HG03135 (cell line): ENCODE results near the gene KLHDC9.

ENCODE experiments used
- ATAC-seq: cut with Tn5 transposase; IDR thresholded peaks from one replicate; pipeline ENCODE4 v1.9.1; 2021; ENCODE audit warnings: mild to moderate bottlenecking, moderate library complexity; ENCODE audit not compliant: unreplicated experiment

Gene KLHDC9

DNA sequence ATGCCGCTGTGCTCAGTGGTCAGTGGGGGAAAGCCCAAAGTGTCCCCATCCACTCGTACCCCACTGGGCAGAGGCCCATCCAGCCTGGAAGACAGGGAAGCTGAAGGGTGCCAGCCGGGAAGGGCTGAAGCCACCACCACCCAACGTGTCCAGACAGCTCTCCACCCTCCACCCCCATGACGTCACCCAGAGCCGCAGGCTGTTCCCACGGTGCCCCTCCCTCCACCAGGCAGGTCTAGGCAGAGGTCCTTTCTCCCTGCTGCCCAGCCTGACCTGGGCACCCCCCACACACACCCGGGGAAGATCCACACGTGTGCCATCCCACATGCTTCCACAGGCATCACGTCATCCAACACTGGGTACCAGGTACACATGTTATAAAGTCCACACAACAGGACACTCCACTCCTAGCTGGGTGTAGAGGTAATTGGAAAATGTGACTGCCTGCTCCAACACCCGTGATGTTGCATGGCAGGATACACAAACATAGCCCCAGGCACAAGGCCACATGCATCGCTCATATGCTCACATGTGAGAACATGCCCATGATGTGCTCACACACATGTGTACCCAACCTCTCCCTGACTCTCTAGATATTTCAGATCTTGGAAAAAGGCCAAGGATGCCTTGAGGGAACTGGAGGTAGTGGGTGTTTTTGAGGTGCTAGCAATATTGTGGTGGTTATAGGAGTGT, 23.3 kb upstream of the KLHDC9 start:
- no peak for ATAC-seq

GRCh38 chr1:161076410-161076809, 21.8 kb upstream of the KLHDC9 start:
- ATAC-seq = no peak

GRCh38 chr1:161077426-161077825, 20.7 kb upstream of the KLHDC9 start:
- no peak for ATAC-seq

- no peak for ATAC-seq
These were observed 18.6 kb upstream of the KLHDC9 start for GRCh38 chr1:161079436-161080110.

- ATAC-seq = no peak
These were observed 17.4 kb upstream of the KLHDC9 start for GRCh38 chr1:161080441-161081405.

DNA sequence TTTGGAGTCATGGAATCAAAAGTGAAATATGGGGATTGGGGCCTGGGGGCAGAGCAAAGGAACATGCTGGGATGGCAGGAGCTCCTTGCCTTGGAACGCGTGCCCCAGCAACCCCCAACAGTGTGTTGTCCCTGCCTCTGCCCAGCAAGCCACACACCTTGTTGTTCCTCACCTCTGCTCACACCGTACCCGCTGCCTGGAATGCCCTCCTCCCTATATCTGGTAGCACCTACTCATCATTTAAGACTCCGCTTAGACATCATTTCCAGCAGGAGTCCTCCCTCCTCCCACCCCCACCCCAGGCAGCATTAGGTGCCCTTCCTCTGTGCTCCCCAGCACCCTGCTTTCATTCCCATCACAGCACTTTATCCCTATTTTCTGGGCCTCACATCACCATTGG, 16.6 kb upstream of the KLHDC9 start:
- no peak for ATAC-seq

DNA sequence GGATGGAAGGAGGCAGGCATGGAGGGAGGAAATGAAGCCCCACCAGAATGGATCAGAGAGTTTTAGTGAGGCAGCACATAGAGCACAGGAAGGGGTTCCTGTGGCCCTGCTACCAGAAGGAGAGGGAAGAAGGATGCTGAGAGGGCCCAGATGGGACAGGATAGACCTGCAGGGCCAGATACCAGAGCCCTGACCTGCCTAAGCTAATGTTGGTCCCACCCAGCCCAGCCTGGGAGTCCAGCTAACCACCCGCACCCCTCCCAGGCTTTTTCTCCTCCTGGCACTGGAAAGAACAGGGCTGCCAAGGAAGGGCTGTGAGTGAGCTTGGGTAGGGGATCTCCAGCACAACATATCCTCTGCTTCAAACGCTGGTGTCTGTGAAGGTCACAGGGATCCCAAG, 15.7 kb upstream of the KLHDC9 start:
- ATAC-seq = no peak

DNA sequence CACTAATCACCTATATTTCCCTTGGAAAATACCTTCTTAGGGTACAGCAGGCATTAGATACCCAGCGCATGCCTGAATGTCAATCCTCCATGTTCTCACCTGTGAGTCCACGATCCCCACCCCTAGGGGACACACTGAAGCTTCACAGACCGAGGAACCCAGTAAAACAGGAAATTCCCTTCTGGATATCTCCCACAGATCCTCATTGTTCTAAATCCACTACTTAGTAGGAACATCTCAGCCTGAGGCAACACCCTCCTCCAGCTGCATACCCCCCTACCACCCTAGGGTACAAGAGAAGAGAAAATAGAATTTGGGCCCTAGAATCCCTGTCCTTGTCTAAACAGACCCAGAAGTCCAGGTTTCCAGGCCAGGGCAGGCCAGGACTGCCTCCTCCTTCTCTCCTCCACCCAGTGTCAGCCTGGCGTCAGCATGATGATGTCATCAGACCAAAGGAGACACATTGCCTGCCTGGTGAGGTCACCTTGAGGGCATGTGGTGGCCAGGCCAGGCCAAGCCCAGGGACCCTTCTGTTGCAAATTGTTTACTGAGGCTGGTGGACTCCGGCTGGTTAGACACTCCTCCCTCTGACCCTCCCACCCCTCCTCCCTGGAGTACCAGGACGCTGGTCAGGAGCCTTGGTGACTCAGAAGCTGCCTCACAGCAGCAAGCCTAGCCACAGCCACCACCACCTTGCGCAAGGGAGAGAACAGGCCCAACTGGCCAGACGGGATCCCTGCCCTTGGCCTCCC, 15.0 kb upstream of the KLHDC9 start:
- ATAC-seq = no peak

- no peak for ATAC-seq
These were observed 14.2 kb upstream of the KLHDC9 start for GRCh38 chr1:161083748-161084596.

DNA sequence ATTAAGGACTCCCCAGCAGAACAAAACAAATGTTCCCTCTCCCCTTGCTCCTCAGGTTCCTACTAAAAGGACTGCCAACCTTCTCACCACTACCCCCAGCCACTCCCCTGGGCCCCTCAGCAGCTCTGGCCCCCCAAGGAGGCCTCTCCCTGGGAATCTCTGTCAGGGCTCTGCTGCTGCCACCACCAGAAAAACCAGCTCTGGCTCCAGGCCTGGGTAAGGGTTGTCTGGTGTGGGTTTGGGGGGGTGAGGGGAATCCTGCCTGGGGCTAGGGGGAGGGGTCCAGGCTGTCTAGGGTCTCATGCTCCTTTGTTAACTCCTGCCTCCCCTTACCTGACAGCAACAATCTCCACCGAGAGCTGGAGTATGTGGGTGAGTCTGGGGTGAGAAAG, 13.6 kb upstream of the KLHDC9 start:
- ATAC-seq = no peak

DNA sequence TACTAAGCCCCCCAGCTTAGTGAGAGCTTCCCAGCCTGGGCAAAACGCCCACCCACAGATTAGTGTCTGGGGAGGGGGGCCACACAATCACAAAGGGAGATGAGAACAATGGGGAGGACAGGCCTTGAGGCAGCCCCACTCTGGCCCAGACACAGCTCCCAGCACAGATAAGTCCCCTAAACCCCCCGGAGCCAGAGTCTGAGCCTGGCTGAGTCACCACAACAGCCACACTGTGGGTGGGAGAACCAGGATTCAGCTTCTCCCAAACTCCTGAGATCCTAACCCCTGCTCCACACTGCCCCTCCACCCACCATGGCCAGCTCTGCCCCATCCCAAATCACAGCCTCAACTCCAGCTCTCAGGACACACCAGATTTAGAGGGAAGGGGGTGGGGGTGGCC, 13.0 kb upstream of the KLHDC9 start:
- ATAC-seq = no peak

DNA sequence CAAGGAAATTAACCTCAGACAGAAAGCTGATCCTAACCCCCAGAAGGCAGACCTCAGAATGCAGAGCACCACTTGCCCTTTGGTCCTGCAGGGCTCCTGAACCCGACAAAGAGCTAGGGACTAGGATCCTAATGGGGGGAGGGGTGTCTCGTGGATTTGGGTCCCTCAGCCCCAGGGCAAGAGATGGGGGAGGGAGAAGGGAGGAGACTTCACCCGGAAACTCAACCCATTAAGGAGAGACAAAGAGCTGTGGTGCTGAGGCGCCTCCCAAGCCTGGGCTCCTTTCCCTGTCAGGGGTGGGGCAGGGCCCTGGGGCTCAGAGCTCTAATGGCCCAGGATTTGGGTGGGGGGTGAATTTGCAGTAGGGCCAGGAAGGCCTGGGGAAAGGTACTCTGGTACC, 11.7 kb upstream of the KLHDC9 start:
- ATAC-seq = no peak

DNA sequence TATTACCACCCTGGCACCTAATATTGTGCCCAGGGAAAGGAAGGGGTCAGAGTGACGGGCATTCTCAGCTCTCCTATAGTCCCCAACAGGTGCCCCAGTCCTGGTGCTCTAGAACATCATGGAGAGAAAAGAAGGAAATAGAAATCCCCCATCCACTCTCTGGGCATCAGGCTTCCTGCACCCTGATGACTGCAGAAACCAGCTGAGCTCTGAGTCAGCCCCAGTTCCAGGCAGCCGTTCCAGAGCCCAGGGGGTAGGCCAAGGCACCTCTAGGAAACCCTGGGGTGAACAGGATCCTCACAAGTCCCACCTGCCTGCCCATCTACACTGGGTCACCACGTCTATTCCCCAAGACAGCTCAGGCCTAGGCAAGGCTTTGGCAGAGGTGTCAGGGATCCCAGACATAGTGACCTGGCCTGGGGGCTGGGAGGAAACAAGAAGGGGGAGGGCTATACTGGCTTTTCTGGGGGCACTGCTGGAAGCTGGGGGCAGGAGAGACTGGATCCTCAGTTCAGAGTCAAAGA, 9.5 kb upstream of the KLHDC9 start:
- no peak for ATAC-seq

GRCh38 chr1:161089251-161089924, 8.8 kb upstream of the KLHDC9 start, which contains the start of gene NECTIN4:
Gene NECTIN4, minus strand, starts transcription at chr1:161089558. Its CDS starts 262 bp downstream, at chr1:161089296.
- ATAC-seq = no peak

DNA sequence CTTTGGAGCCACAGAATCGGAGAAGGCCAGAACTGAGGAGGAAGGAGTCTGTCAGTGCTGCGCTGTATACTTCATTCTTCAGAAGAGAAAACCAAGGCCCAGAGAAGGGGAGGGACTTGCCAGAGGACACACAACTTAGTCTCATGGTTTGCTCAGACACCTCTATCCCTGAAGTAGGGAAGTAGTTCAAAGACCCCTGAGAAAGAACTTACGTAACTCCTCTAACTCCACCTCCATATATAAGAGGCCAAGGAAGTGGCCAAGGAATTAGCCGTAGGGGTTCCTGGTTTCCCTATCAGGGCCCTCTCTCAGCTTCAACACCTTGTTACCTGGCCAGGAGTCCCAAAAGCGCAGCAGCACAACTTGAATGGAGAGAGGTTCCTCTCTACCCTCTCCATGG, 8.2 kb upstream of the KLHDC9 start:
- ATAC-seq = no peak

- no peak for ATAC-seq
These were observed 7.5 kb upstream of the KLHDC9 start for GRCh38 chr1:161090617-161091016.

- no peak for ATAC-seq
These were observed 7.1 kb upstream of the KLHDC9 start for GRCh38 chr1:161091093-161091492.

DNA sequence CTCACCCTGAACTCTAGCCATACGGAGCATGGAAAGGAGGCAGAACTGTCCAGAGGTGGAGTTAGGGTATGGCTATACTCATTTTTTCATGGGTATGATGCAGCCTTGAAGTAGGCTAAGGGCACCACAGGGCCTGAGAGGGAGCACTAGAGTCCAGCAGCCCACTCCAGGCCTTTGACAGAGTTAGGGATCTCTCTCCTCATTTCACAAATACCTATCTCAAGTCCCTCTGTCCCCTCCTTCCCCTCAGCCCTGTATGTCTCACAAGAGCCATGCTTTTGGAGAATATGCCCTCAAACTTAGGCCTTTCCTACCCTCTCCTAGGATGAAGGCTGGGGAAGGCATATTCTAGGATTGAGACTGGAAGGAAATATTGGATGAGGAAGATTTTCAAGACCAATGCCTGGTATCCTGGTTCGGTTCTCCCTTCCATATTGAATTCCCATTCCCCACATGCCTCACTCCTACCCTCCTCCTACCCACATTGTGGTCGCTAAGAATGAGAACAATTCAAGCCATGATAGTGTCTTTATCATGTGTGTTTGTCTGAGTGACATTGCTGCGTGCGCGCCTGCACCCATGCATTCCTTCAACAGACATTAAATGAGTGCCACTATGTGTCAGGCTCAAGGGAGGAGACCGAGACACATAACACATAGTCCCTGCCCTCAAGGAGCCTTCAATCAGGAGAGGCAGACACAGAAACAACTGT, 6.2 kb upstream of the KLHDC9 start:
- no peak for ATAC-seq
